SK-N-MC (cell line): Measurements from ENCODE around the gene KAZN.

ENCODE experiments used
- EZH2 ChIP-seq: fragments of 200-600 bp; sonication (generic); IDR thresholded peaks from one replicate; pipeline ENCODE4 v1.6.1; 2017; ENCODE audit warnings: antibody characterized with exemption
- FOXP2 ChIP-seq: optimal IDR thresholded peaks from 2 replicates; pipeline ENCODE3; 2011; ENCODE audit warnings: mild to moderate bottlenecking, moderate library complexity; ENCODE audit not compliant: insufficient read depth; ENCODE audit errors: extremely low read length, control extremely low read depth
- POLR2AphosphoS5 ChIP-seq: IDR thresholded peaks from 2 replicates; pipeline ENCODE4 v1.6.1; 2012; ENCODE audit warnings: mild to moderate bottlenecking, low read depth, low read length, borderline replicate concordance

DNA sequence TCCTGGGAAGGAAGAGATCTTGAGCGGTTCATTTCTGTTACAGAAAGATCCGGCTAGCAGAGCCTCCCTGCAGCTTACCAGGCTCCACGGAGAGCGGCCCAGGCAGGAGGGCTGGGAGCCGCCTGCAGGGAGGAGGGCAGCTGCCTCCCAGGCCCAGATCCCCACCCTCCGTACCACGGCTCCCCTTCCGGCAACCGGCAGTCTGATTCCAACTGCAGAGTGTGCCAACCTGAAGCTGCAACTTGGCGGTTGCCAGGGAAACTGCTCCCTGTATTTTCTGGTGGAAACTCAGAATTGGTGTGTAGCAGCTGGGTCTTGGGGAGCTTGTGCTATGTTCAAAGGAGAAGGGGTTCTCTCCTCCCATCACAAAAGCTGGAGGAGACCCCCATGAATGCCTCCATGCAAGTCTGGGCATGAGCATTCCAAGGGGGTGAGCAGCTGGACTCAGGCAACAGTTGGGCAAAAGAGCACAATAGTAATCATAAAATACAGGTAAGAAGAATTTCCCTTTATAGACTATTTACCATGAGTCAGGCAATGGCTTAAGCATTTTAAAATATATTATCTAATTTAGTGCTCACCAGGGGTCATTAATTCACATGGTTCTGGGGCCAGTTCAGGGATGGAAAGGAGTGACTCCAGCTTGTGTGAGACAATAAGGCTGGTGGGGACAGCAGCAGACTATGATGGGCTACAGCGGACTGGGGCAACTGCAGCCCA, 46.1 kb upstream of the KAZN start:
- TF ChIP-seq EZH2 (no peak), POLR2AphosphoS5 (no peak), FOXP2 (no peak)
